Measurements from ENCODE around the gene LRR1. TPM values are rescaled to one million over a fixed set of nuclear protein-coding genes. Genes with fewer than 3 reads are reported as not detected.

Gene LRR1
- total and polyA plus RNA-seq, 3 donors from 2014 or later: 23.8 to 85.7 (median 35.8) TPM

DNA sequence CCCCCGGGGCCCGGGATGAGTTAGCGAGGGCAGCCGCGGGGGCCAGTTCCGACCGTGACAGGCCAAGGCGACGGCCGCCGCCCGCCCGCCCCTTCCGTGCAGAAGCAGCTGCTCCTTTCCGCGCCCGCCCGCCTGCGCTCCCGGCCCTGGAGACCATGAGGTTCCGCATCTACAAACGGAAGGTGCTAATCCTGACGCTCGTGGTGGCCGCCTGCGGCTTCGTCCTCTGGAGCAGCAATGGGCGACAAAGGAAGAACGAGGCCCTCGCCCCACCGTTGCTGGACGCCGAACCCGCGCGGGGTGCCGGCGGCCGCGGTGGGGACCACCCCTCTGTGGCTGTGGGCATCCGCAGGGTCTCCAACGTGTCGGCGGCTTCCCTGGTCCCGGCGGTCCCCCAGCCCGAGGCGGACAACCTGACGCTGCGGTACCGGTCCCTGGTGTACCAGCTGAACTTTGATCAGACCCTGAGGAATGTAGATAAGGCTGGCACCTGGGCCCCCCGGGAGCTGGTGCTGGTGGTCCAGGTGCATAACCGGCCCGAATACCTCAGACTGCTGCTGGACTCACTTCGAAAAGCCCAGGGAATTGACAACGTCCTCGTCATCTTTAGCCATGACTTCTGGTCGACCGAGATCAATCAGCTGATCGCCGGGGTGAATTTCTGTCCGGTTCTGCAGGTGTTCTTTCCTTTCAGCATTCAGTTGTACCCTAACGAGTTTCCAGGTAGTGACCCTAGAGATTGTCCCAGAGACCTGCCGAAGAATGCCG, 22.6 kb downstream of the LRR1 start:
- Histone ChIP-seq H3K36me3 (ENCODE audit: low read depth, missing control alignments) (no peaks in the 10 kb centered on the region), H3K27ac (peak overlapping the region; percentile 71 to 94), H3K4me3 (peak overlapping the region; percentile 92 to 93), H3K27me3 (no peaks in the 10 kb centered on the region), H3K9me3 (no peaks in the 10 kb centered on the region), H3K4me1 (peaks cover 25% of the 10 kb centered on the region)
- intact Hi-C loops (cut with DNase I; ENCODE audit: low total_unique reads): no loop called here
- WGBS, 2 donors: 2 to 19% methylated on average over 8 to 65 of the region's 65 CpGs
- TF ChIP-seq POLR2A (IDR thresholded peaks at IDR 0.05): no peak
- TF ChIP-seq, protein P1, sequence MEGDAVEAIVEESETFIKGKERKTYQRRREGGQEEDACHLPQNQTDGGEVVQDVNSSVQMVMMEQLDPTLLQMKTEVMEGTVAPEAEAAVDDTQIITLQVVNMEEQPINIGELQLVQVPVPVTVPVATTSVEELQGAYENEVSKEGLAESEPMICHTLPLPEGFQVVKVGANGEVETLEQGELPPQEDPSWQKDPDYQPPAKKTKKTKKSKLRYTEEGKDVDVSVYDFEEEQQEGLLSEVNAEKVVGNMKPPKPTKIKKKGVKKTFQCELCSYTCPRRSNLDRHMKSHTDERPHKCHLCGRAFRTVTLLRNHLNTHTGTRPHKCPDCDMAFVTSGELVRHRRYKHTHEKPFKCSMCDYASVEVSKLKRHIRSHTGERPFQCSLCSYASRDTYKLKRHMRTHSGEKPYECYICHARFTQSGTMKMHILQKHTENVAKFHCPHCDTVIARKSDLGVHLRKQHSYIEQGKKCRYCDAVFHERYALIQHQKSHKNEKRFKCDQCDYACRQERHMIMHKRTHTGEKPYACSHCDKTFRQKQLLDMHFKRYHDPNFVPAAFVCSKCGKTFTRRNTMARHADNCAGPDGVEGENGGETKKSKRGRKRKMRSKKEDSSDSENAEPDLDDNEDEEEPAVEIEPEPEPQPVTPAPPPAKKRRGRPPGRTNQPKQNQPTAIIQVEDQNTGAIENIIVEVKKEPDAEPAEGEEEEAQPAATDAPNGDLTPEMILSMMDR (IDR thresholded peaks at IDR 0.05): no peak
- peak; percentile 64 for DNase-seq

DNA sequence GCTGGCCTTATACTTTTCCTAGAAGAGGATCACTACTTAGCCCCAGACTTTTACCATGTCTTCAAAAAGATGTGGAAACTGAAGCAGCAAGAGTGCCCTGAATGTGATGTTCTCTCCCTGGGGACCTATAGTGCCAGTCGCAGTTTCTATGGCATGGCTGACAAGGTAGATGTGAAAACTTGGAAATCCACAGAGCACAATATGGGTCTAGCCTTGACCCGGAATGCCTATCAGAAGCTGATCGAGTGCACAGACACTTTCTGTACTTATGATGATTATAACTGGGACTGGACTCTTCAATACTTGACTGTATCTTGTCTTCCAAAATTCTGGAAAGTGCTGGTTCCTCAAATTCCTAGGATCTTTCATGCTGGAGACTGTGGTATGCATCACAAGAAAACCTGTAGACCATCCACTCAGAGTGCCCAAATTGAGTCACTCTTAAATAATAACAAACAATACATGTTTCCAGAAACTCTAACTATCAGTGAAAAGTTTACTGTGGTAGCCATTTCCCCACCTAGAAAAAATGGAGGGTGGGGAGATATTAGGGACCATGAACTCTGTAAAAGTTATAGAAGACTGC, 23.4 kb downstream of the LRR1 start:
- peaks cover 25% of the 10 kb centered on the region for H3K4me1 ChIP-seq
- H3K9me3 ChIP-seq: no peaks in the 10 kb centered on the region
- H3K36me3 ChIP-seq (ENCODE audit: low read depth, missing control alignments): no peaks in the 10 kb centered on the region
- WGBS, 2 donors: 20 to 25% methylated on average over 3 of the region's 3 CpGs
- H3K4me3 ChIP-seq: peak overlapping the region; percentile 92 to 93
- TF ChIP-seq POLR2A (IDR thresholded peaks at IDR 0.05): no peak
- TF ChIP-seq, protein P1 (IDR thresholded peaks at IDR 0.05): no peak
- intact Hi-C loops (cut with DNase I; ENCODE audit: low total_unique reads): no loop called here
- no peak for DNase-seq
- no peaks in the 10 kb centered on the region for H3K27me3 ChIP-seq
- H3K27ac ChIP-seq: peak overlapping the region; percentile 71 to 94

DNA sequence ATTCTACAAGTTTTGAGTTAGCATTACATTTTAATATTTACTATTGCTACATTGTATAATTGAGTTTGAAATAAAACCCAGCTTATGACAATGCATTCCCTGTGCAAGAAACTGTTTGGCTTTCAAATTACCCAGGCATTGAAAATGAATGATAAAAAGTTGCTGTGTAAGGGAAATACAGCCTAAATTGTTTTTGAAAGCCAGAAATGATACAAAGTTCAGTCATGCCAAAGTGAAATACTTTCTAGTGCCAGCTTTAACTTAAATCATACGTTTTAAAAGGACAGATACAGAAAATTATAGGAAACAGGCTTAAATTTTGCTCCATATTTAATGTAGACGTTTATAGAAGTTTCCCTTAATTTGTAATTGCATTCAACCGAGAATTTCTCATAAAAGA, 24.6 kb downstream of the LRR1 start:
- intact Hi-C loops (cut with DNase I; ENCODE audit: low total_unique reads): no loop called here
- Histone ChIP-seq H3K36me3 (ENCODE audit: low read depth, missing control alignments) (no peaks in the 10 kb centered on the region), H3K27me3 (no peaks in the 10 kb centered on the region), H3K4me3 (peak overlapping the region in 1 of 2 donors; percentile 8), H3K4me1 (peaks cover 25% of the 10 kb centered on the region), H3K9me3 (no peaks in the 10 kb centered on the region), H3K27ac (peak overlapping the region; percentile 31 to 42)
- no peak for TF ChIP-seq POLR2A (IDR thresholded peaks at IDR 0.05)
- TF ChIP-seq, protein P1 (IDR thresholded peaks at IDR 0.05): no peak
- WGBS, 2 donors: 34 to 46% methylated on average over 3 of the region's 3 CpGs
- DNase-seq: no peak

DNA sequence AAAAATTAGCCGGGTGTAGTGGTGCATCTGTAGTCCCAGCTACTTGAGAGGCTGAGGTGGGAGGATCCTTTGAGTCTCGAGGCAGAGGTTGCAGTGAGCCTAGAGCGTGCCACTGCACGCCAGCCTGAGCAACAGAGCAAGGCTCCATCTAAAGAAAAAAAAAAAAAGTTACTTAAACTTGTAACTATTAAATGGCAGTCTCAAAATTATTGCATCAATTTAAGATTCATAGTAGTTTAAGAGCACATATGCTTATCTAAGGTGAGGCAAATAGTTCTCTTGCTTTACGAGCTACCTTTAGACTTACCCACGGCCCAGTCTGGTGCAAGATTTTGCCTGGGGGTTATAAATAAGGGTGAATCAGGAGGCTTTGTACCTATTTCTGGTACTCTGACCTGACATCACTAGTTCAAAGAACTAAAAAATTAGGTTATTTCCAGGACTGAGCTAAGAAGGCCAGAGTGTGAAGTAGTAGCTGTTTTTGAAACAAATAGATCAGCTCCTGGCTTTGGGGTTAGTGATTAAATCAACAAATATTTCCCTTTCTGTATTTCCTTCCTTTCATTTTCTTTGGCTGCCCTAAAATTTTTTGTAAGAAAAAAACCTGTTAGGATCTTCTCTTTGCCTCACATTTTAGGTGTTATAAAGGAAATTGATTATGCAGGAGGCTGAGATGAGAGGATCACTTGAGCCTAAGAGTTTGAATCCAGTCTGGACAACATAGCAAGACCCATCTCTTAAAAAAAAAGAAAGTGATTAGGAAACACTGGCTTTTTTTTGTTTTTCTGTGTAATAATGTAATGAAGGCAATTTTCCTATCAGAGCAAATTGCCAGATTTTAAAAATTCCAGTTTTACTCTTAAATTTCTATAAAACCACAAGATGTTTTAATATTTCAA, 25.4 kb downstream of the LRR1 start:
- intact Hi-C loops (cut with DNase I; ENCODE audit: low total_unique reads): no loop called here
- no peak for DNase-seq
- Histone ChIP-seq H3K36me3 (ENCODE audit: low read depth, missing control alignments) (no peaks in the 10 kb centered on the region), H3K27me3 (no peaks in the 10 kb centered on the region), H3K4me1 (peaks cover 25% of the 10 kb centered on the region), H3K4me3 (peak overlapping the region in 1 of 2 donors; percentile 8), H3K9me3 (no peaks in the 10 kb centered on the region), H3K27ac (peak overlapping the region; percentile 31 to 42)
- TF ChIP-seq, protein P1 (IDR thresholded peaks at IDR 0.05): no peak
- no peak for TF ChIP-seq POLR2A (IDR thresholded peaks at IDR 0.05)
- 61 to 62% methylated on average over 6 of the region's 6 CpGs for WGBS, 2 donors
